Measurements from ENCODE around the gene LDLRAD3. TPM values are rescaled to one million over a fixed set of nuclear protein-coding genes. Genes with fewer than 3 reads are reported as not detected.

Gene LDLRAD3
- total RNA-seq, 1 experiment from 2014 or later = 12.1 TPM

DNA sequence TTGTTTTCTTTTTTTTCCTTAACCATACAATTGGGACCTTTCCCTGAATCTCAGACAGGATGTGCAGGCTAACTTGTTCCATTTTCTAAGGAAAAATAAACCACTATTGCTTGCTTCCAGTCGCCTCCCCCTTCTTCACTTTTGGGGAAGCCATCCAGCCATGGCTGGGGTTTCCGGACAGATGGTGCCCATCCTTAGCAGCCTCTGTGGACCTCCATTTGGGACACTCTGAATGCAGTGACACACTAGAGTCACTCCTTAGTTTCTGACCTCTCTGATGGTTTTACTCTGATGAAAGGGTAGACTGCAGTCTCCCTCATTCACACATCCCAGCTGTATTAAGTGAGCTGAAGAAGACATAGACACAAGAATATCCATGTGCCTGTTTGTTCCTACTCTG is 198.1 kb downstream of the LDLRAD3 start:
- no peak overlapping the region for H3K23ac ChIP-seq (ENCODE audit: insufficient read length, low read depth, low read length)
- no peak overlapping the region for H3K4me2 ChIP-seq (ENCODE audit: insufficient read depth, insufficient read length, low read length)
- no peak overlapping the region for H3K27ac ChIP-seq (ENCODE audit: insufficient read length, low read depth, low read length)
- TF ChIP-seq, protein P1, sequence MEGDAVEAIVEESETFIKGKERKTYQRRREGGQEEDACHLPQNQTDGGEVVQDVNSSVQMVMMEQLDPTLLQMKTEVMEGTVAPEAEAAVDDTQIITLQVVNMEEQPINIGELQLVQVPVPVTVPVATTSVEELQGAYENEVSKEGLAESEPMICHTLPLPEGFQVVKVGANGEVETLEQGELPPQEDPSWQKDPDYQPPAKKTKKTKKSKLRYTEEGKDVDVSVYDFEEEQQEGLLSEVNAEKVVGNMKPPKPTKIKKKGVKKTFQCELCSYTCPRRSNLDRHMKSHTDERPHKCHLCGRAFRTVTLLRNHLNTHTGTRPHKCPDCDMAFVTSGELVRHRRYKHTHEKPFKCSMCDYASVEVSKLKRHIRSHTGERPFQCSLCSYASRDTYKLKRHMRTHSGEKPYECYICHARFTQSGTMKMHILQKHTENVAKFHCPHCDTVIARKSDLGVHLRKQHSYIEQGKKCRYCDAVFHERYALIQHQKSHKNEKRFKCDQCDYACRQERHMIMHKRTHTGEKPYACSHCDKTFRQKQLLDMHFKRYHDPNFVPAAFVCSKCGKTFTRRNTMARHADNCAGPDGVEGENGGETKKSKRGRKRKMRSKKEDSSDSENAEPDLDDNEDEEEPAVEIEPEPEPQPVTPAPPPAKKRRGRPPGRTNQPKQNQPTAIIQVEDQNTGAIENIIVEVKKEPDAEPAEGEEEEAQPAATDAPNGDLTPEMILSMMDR (conservative IDR thresholded peaks at IDR 0.05) = no peak
- no peak overlapping the region for H3K56ac ChIP-seq (ENCODE audit: insufficient read length, low read depth, low read length)
- no peak overlapping the region for H2BK5ac ChIP-seq (ENCODE audit: insufficient read length, low read length)
- no peak overlapping the region for H2AFZ ChIP-seq (ENCODE audit: low read length)
- H2AK5ac ChIP-seq (ENCODE audit: insufficient read length, low read length) = no peak overlapping the region
- Mint-ChIP-seq H3K27me3 (ENCODE audit: low read depth) (no peaks in the 10 kb centered on the region), H3K27ac (no peak overlapping the region), H3K4me1 (peaks cover 27 to 33% of the 10 kb centered on the region in 2 experiments), H3K36me3 (ENCODE audit: insufficient read depth in 1 of 3, low read depth in 3 of 3) (peaks cover 6 to 10% (median 7%) of the 10 kb centered on the region in 3 experiments; a peak in 5 of 7 replicates), H3K4me3 (no peak overlapping the region), H3K9me3 (peaks cover 3 to 8% of the 10 kb centered on the region in 2 experiments; a peak in 2 of 5 replicates)
- H3K14ac ChIP-seq (ENCODE audit: insufficient read depth, low read length) = no peak overlapping the region
- H3T11ph ChIP-seq (ENCODE audit: low read length) = no peak overlapping the region
- H3K9ac ChIP-seq (ENCODE audit: extremely low read depth, insufficient read length, low read length) = no peak overlapping the region
- H3K79me2 ChIP-seq (ENCODE audit: insufficient read depth, low read length) = no peaks in the 10 kb centered on the region
- no peak overlapping the region for H2BK12ac ChIP-seq (ENCODE audit: insufficient read length, low read depth, low read length)
- H3K18ac ChIP-seq (ENCODE audit: insufficient read length, low read depth, low read length) = no peak overlapping the region
- DNase-seq = no peak
- H3K23me2 ChIP-seq (ENCODE audit: insufficient read length, low read depth, low read length, poor library complexity, severe bottlenecking) = no peaks in the 10 kb centered on the region
- H2BK120ac ChIP-seq (ENCODE audit: low read depth, low read length, poor library complexity, severe bottlenecking) = no peak overlapping the region
- WGBS (ENCODE audit: extremely low coverage, insufficient read length, low lambda C conversion rate) = no CpG with 5 or more reads among the region's 2 CpGs
- no peak overlapping the region for H3K4ac ChIP-seq (ENCODE audit: low read depth, low read length)
- no peak overlapping the region for H4K8ac ChIP-seq (replicated peaks; ENCODE audit: insufficient read length, low read depth, low read length)
- H4K20me1 ChIP-seq (ENCODE audit: control insufficient read depth, insufficient read depth, insufficient read length) = no peaks in the 10 kb centered on the region
- no peak overlapping the region for H4K91ac ChIP-seq (ENCODE audit: insufficient read length, low read depth, low read length)
- H3K79me1 ChIP-seq (ENCODE audit: insufficient read depth, low read depth, low read length, poor library complexity, severe bottlenecking) = no peaks in the 10 kb centered on the region
- no peak overlapping the region for H2BK15ac ChIP-seq (ENCODE audit: low read depth, low read length)
- no peak overlapping the region for H2BK20ac ChIP-seq (ENCODE audit: low read depth, low read length, poor library complexity, severe bottlenecking)
- H3K4me1 ChIP-seq (ENCODE audit: insufficient read depth, low read length) = peaks cover 15% of the 10 kb centered on the region; the same call in 1 of the 2 replicates
- no peaks in the 10 kb centered on the region for H3K9me3 ChIP-seq (ENCODE audit: control insufficient read depth, low read depth, low read length)
- no peak overlapping the region for H4K5ac ChIP-seq (ENCODE audit: insufficient read length, low read depth, low read length)
- H3K27me3 ChIP-seq (ENCODE audit: insufficient read depth, low read length) = no peaks in the 10 kb centered on the region
